Gastrocnemius medialis (tissue), 4 donors: ENCODE measurements around the gene SHCBP1L.

Source experiments
- CTCF ChIP-seq, 5 experiments: fragments of 450-650 bp in 3 of 5; fragments of 200-600 bp in 2 of 5; sonication (generic) in 2 of 5; IDR thresholded peaks in 4 of 5; conservative IDR thresholded peaks in 1 of 5; 1 replicate in 4 of 5; 2 replicates in 1 of 5; pipeline ENCODE4 v1.5.1; 2016 to 2019; ENCODE audit warnings: antibody characterized with exemption in 5 of 5, mild to moderate bottlenecking in 3 of 5, moderate library complexity in 3 of 5
- POLR2A ChIP-seq, 2 donors: fragments of 450-650 bp; IDR thresholded peaks; one replicate each; pipeline ENCODE4 v1.6.1; 2017; ENCODE audit warnings: antibody characterized with exemption in 2 of 2, mild to moderate bottlenecking in 2 of 2, moderate library complexity in 2 of 2

- TF ChIP-seq CTCF (IDR thresholded peaks at IDR 0.05 in 4 of 5, conservative IDR thresholded peaks at IDR 0.05 in 1 of 5) (no peak), POLR2A (IDR thresholded peaks at IDR 0.05) (no peak)
Observed at GRCh38 chr1:182985876-182986275, 32.9 kb upstream of the SHCBP1L start.
